ENCODE data around the gene MYH14. TPM values are rescaled to one million over a fixed set of nuclear protein-coding genes. Genes with fewer than 3 reads are reported as not detected.

Gene MYH14
- polyA plus RNA-seq, 1 donor (not counting 4 experiments of a cell fraction or from before 2014, with no cell fraction given), result 0.20 TPM

GRCh38 chr19:50308991-50309390, 105.6 kb downstream of the MYH14 start:
- no peak for DNase-seq (ENCODE audit: low read depth, low spot score)
- dilution Hi-C loops (cut with MboI; ENCODE audit: extremely low pct_ligation_motif_present, low sequenced_read_pairs), result no loop called here
- Histone ChIP-seq H4K20me1 (ENCODE audit: control insufficient read depth, extremely low read depth, insufficient read depth, low read length) (no peaks in the 10 kb centered on the region), H3K36me3 (ENCODE audit: control insufficient read depth in 2 of 2, extremely low read depth in 1 of 2, insufficient read depth in 2 of 2, low read length in 2 of 2) (no peaks in the 10 kb centered on the region), H2AFZ (ENCODE audit: control insufficient read depth, low read length) (no peak overlapping the region), H3K9me1 (ENCODE audit: control insufficient read depth, extremely low read depth, insufficient read depth, low read length) (no peaks in the 10 kb centered on the region), H3K4me1 (ENCODE audit: control insufficient read depth, extremely low read depth, insufficient read depth, low read length) (no peaks in the 10 kb centered on the region), H3K9me3 (ENCODE audit: control insufficient read depth, low read depth, low read length) (no peaks in the 10 kb centered on the region), H3K27me3 (ENCODE audit: control insufficient read depth, extremely low read depth, insufficient read depth, low read length) (peaks cover 26% of the 10 kb centered on the region), H3K4me3 (ENCODE audit: control insufficient read depth in 2 of 3, extremely low read depth in 1 of 3, insufficient read depth in 2 of 3, low read depth in 1 of 3, low read length in 3 of 3) (no peak overlapping the region), H3K9ac (ENCODE audit: control insufficient read depth, extremely low read depth, insufficient read depth, low read length) (no peak overlapping the region), H3K4me2 (ENCODE audit: control insufficient read depth, extremely low read depth, insufficient read depth, low read depth, low read length) (no peak overlapping the region), H3K79me2 (ENCODE audit: control insufficient read depth, insufficient read depth, low read length) (no peaks in the 10 kb centered on the region), H3K27ac (ENCODE audit: control insufficient read depth, insufficient read depth, low read length) (no peak overlapping the region)
- TF ChIP-seq CTCF (optimal IDR thresholded peaks at IDR 0.05 in 1 of 3, IDR thresholded peaks at IDR 0.05 in 1 of 3, conservative IDR thresholded peaks at IDR 0.05 in 1 of 3; ENCODE audit: extremely low read depth in 1 of 3, insufficient read depth in 2 of 3, low read length in 3 of 3) (no peak), EZH2 (IDR thresholded peaks at IDR 0.05; ENCODE audit: low read length) (no peak)
- no peak for FAIRE-seq

GRCh38 chr19:50309396-50310125, 106.1 kb downstream of the MYH14 start:
- Histone ChIP-seq H3K4me2 (ENCODE audit: control insufficient read depth, extremely low read depth, insufficient read depth, low read depth, low read length) (no peak overlapping the region), H3K9me1 (ENCODE audit: control insufficient read depth, extremely low read depth, insufficient read depth, low read length) (no peaks in the 10 kb centered on the region), H3K9me3 (ENCODE audit: control insufficient read depth, low read depth, low read length) (no peaks in the 10 kb centered on the region), H3K4me1 (ENCODE audit: control insufficient read depth, extremely low read depth, insufficient read depth, low read length) (no peaks in the 10 kb centered on the region), H4K20me1 (ENCODE audit: control insufficient read depth, extremely low read depth, insufficient read depth, low read length) (no peaks in the 10 kb centered on the region), H3K9ac (ENCODE audit: control insufficient read depth, extremely low read depth, insufficient read depth, low read length) (no peak overlapping the region), H3K4me3 (ENCODE audit: control insufficient read depth in 2 of 3, extremely low read depth in 1 of 3, insufficient read depth in 2 of 3, low read depth in 1 of 3, low read length in 3 of 3) (no peak overlapping the region), H2AFZ (ENCODE audit: control insufficient read depth, low read length) (no peak overlapping the region), H3K27me3 (ENCODE audit: control insufficient read depth, extremely low read depth, insufficient read depth, low read length) (peaks cover 32% of the 10 kb centered on the region), H3K79me2 (ENCODE audit: control insufficient read depth, insufficient read depth, low read length) (no peaks in the 10 kb centered on the region), H3K27ac (ENCODE audit: control insufficient read depth, insufficient read depth, low read length) (no peak overlapping the region), H3K36me3 (ENCODE audit: control insufficient read depth in 2 of 2, extremely low read depth in 1 of 2, insufficient read depth in 2 of 2, low read length in 2 of 2) (no peaks in the 10 kb centered on the region)
- FAIRE-seq (no peak), DNase-seq (ENCODE audit: low read depth, low spot score) (no peak)
- dilution Hi-C loops (cut with MboI; ENCODE audit: extremely low pct_ligation_motif_present, low sequenced_read_pairs), result no loop called here
- TF ChIP-seq CTCF (optimal IDR thresholded peaks at IDR 0.05 in 1 of 3, IDR thresholded peaks at IDR 0.05 in 1 of 3, conservative IDR thresholded peaks at IDR 0.05 in 1 of 3; ENCODE audit: extremely low read depth in 1 of 3, insufficient read depth in 2 of 3, low read length in 3 of 3) (no peak), EZH2 (IDR thresholded peaks at IDR 0.05; ENCODE audit: low read length) (no peak)
